ENCODE measurements around the gene SVIP. TPM values are rescaled to one million over a fixed set of nuclear protein-coding genes. Genes with fewer than 3 reads are reported as not detected.
A peak's percentile ranks its signal among the peaks of the same experiment; 100 is the strongest.

The SVIP gene
- total RNA-seq, 1 donor from 2014 or later: 6.2 TPM

DNA sequence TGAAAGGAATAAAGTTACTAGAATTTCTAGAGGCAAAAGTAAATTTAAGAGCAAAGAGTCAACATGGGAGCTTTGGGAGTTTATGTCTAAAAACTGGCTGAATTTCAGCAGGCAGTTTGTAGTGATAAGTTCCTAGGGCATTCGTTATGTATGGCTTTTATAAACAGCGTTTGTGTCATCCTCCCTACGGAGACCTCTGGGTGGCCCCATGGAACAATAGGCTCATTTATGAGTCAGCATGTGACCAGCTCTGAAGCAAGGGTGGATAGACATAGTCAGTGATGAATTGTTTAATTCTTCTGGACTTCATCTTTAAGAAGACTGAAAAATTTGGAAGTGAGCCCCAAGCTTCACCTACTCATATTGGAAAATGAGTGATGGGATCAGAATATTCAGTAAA, 37.1 kb downstream of the SVIP start:
- DNase-seq: peak; percentile 6

DNA sequence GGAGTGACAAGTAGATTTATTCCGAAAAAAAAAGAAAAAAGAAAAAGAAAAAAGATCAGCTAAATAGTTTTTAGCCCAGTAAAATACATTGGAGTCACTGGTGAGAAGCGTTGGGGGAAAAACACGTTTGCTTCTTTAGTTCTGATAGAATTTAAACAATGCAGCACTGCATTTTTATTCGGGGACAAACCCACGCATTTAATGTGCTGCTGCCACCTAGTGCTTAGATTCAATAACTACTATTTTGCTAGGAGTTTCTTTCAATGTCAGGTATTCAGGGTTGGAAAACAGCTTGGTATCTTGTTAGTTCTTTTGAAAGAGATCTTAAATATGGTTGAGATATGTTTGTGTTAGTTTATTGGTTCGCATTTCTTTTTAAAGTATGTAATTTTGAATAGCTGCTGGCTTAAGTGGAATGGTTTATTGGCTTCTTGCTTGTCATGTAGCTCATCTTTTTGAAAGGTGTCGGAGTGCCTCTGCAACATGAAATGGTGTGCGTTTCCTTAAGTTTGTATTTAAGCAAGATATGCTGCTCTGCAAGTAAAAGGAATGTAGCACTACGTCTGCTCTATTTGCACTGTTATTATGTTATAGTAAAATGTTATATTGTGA, 41.9 kb downstream of the SVIP start:
- peak; percentile 54 for DNase-seq

DNA sequence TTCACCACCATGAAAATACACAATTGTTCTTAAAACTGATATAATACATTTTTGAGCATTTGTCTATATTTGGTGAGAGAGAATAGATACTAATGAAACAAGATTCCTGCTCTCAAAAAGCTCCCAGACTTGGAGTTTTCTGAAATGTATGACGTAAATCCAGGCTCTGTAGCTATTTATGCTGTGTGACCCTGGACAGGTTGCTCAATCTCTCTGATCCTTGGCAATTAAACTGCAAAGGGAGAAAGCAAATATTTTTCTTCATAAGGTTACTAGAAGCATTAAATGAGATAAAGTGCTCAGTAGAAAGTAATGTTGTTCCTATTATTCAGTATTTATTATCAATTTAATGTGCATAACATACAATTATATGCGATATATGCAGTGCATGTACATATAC, 42.5 kb downstream of the SVIP start:
- DNase-seq: no peak

DNA sequence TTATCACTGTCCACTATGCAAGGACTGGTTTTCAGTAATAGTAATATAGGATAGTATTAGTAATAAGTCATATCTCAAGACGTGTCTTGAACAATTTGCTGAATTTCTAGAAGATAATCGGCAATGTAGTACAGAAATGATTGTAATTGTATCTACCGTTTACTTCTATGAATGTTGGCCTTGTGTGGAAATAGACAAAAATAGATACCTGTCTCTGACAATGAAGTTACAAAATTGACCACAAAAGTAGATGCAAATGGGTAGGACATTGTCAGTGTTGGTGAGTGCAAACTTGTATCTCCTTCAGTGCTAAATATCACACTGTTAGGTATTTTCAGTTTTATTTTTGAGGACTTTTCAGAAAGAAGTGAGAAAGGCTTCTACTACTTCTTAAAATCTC, 43.1 kb downstream of the SVIP start:
- no peak for DNase-seq

DNA sequence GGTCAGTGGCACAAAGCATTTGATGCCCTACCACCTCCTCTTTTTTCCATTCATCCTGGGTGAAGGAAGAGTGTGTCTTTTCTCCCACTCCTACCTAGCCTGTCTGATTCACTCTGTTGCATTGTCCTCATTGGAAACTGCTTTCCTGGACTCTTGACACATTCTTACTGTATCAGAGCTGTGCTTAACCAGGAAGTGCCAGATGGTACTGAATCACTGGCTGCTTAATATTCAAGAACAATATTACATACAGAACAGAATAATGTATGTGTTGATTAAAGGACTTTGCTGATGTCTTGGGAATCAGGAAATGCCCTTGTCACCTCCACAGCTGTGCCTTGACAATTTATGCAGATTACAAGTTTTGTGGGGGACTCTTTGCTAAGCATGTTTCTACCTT, 44.4 kb downstream of the SVIP start:
- no peak for DNase-seq

DNA sequence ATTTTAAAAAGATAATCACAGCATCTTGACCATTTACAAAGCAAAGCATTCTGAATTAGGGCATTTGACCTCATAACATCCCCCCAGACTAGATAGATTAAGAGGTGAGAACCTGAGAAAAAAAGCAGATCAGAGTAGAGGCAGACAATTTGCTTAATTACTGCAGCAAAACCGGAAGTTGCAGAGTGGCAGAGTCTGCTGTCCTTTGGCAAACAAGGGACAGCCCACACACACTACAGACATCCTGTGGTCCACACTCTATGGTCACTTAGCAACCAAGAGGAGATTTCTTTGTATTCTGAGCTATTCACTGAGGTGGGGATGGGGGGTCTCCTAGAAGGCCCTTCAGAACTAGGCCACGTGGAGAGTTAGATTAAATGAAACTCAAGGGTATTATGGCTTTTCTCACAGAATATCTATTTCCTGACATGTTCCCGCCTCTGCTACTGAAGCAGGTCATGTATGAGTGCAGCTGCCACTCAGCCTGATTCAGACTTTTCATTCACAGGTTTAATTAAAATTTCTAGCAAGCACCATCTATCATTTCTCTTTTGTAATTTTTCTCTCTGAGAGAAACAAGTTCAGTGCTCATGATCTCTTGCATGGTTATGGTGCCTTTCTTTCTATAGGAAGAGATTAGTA, 48.5 kb downstream of the SVIP start:
- DNase-seq: no peak

DNA sequence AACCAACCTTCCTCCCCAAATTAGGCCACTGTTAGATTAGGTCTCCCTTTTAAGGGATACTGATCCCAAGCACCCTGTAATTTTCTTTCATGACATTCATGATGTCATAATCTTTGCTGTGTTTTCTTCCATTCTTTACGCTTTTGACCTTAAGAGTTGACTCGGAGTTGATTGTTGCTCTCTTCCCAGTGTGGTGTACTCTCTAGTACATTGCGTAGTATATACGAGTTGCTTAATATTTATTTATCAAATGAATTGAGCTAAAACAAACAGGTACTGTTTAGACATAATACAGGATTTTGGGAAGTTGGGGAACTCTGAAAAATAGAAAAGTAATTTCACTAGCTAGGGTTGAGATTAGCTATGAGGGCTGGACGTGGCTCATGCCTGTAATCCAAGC, 49.8 kb downstream of the SVIP start:
- no peak for DNase-seq

DNA sequence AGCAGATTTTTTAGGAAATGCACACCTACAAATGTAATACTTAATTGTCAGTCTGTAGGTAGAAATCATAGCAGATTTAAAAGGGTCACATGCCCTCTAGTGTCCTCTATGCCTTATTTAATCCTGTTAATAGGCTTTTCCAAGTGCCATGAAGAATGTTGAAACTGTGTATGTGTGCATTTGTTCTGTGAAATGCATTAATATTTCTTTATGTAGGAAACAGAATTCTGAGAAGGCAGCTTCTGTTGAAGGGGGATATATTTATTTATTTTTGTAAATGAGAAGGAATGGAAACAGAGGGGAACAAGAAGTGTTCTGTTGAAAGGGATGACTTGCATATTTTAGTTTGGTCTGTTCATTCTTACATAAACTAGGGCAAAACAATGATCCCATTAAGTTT, 51.0 kb downstream of the SVIP start:
- DNase-seq: no peak

DNA sequence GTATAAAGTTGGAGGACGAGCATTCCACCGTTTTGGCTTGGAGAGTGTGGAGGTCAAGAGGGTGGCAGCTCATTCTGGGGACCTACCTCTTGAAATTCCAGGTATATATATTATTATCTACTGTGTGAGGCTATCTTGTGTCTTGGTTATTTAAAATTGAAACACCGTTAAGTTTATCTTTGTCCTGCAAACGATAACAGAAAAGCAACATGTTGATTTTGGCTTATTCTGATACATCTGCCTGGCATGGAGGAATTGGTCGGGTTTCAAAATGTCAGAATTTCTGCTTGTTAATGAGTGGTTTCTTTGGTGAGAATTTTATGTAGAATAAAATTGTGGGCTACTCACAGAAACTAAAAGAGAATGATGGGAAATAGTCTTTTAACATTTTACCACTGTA, 54.4 kb downstream of the SVIP start:
- no peak for DNase-seq

DNA sequence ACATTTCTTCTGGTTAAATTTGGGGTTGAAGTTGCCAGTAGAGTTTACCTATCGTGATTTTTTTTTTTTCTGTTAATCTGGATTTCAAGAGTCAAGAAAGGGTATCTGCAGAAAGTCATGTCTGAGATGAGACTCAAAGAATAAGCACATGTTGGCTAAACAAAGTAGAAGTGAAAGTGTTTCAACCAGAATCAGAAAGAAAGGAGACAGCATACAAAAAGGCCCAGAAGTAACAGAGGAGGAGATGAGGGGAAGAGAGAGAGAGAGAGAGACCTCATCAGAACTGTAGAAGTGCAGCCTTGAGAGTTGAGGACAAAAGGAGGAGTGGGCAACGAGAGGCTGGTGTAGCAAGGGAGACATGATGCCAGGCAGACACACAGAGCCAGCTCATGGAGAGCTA, 54.9 kb downstream of the SVIP start:
- no peak for DNase-seq

DNA sequence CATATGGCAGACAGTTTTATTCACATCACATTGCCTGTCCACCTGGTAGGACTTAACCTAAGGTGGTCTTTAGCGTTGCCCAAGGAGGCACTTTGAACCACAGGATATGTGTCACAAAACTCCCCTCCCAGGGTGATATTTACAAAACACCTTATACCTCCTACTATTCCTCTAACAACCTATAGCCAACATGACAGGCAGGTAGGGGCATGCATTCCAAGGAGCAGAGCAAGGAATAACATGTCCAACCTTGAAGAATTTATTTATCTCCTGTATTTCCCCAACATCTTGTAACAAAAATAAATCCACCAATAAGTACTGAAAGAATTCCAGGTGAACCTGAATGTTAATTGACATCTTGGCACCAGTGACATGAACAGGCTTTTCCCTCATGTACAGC, 60.5 kb downstream of the SVIP start:
- no peak for DNase-seq

Other genes with a start within 250 kb of the SVIP start
- gene FANCF, start 204.0 kb downstream of the SVIP start, total RNA-seq: 11.4 TPM
- gene GAS2, start 163.2 kb downstream of the SVIP start, total RNA-seq: 18.9 TPM
- gene CCDC179, start 30.7 kb upstream of the SVIP start, total RNA-seq: not detected